Measurements from ENCODE around the gene KARS1. TPM values are rescaled to one million over a fixed set of nuclear protein-coding genes. Genes with fewer than 3 reads are reported as not detected.

The KARS1 gene
- total RNA-seq, 1 experiment from 2014 or later: 196 TPM

DNA sequence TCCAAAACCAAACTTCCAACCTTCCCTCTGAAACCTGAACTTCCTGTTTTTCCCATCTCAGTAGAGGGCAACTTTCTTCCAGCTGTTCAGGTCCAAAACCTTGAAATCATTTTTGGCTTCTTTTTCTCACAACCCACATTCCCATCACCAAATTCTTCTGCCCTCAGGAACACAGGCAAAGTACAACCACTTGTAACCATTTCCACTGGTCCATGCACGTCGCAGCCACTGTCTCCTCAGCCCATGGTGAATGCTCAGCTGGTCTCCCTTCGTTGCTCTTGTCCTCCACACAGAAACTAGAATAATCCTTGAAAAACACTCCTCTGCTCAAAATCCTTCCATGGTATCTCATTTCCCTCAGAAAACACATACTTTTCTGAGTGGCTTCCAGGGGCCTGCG lies 20.7 kb downstream of the KARS1 start:
- TF ChIP-seq EGR1 (IDR thresholded peaks at IDR 0.05; ENCODE audit: low read depth): no peak
- TF ChIP-seq, protein P1, sequence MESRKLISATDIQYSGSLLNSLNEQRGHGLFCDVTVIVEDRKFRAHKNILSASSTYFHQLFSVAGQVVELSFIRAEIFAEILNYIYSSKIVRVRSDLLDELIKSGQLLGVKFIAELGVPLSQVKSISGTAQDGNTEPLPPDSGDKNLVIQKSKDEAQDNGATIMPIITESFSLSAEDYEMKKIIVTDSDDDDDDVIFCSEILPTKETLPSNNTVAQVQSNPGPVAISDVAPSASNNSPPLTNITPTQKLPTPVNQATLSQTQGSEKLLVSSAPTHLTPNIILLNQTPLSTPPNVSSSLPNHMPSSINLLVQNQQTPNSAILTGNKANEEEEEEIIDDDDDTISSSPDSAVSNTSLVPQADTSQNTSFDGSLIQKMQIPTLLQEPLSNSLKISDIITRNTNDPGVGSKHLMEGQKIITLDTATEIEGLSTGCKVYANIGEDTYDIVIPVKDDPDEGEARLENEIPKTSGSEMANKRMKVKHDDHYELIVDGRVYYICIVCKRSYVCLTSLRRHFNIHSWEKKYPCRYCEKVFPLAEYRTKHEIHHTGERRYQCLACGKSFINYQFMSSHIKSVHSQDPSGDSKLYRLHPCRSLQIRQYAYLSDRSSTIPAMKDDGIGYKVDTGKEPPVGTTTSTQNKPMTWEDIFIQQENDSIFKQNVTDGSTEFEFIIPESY (IDR thresholded peaks at IDR 0.05; ENCODE audit: extremely low read depth, insufficient replicate concordance, low read length): no peak
- TF ChIP-seq JUND (IDR thresholded peaks at IDR 0.05): no peak
- no peak for TF ChIP-seq CEBPB (IDR thresholded peaks at IDR 0.05; ENCODE audit: low read depth)
- no peak for TF ChIP-seq EZH2 (IDR thresholded peaks at IDR 0.05)
- no peak for TF ChIP-seq TCF7L2 (IDR thresholded peaks at IDR 0.05; ENCODE audit: borderline replicate concordance, extremely low read depth, insufficient read depth, insufficient read length)
- TF ChIP-seq POLR2AphosphoS5 (IDR thresholded peaks at IDR 0.05; ENCODE audit: low read depth, low read length): no peak
- TF ChIP-seq ZFX (IDR thresholded peaks at IDR 0.05): no peak
- TF ChIP-seq, protein P2, sequence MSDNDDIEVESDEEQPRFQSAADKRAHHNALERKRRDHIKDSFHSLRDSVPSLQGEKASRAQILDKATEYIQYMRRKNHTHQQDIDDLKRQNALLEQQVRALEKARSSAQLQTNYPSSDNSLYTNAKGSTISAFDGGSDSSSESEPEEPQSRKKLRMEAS (IDR thresholded peaks at IDR 0.05): no peak
- TF ChIP-seq SIN3A (IDR thresholded peaks at IDR 0.05; ENCODE audit: low read depth): no peak
- TF ChIP-seq SP1 (IDR thresholded peaks at IDR 0.05; ENCODE audit: low read depth): no peak
- TF ChIP-seq RAD21 (IDR thresholded peaks at IDR 0.05; ENCODE audit: low read depth): no peak
- TF ChIP-seq, protein P3, sequence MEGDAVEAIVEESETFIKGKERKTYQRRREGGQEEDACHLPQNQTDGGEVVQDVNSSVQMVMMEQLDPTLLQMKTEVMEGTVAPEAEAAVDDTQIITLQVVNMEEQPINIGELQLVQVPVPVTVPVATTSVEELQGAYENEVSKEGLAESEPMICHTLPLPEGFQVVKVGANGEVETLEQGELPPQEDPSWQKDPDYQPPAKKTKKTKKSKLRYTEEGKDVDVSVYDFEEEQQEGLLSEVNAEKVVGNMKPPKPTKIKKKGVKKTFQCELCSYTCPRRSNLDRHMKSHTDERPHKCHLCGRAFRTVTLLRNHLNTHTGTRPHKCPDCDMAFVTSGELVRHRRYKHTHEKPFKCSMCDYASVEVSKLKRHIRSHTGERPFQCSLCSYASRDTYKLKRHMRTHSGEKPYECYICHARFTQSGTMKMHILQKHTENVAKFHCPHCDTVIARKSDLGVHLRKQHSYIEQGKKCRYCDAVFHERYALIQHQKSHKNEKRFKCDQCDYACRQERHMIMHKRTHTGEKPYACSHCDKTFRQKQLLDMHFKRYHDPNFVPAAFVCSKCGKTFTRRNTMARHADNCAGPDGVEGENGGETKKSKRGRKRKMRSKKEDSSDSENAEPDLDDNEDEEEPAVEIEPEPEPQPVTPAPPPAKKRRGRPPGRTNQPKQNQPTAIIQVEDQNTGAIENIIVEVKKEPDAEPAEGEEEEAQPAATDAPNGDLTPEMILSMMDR (IDR thresholded peaks at IDR 0.05 in 2 of 3, conservative IDR thresholded peaks at IDR 0.05 in 1 of 3; ENCODE audit: borderline replicate concordance in 1 of 3, insufficient read depth in 1 of 3, low read depth in 2 of 3, low read length in 2 of 3): no peak
- TF ChIP-seq, protein P4, sequence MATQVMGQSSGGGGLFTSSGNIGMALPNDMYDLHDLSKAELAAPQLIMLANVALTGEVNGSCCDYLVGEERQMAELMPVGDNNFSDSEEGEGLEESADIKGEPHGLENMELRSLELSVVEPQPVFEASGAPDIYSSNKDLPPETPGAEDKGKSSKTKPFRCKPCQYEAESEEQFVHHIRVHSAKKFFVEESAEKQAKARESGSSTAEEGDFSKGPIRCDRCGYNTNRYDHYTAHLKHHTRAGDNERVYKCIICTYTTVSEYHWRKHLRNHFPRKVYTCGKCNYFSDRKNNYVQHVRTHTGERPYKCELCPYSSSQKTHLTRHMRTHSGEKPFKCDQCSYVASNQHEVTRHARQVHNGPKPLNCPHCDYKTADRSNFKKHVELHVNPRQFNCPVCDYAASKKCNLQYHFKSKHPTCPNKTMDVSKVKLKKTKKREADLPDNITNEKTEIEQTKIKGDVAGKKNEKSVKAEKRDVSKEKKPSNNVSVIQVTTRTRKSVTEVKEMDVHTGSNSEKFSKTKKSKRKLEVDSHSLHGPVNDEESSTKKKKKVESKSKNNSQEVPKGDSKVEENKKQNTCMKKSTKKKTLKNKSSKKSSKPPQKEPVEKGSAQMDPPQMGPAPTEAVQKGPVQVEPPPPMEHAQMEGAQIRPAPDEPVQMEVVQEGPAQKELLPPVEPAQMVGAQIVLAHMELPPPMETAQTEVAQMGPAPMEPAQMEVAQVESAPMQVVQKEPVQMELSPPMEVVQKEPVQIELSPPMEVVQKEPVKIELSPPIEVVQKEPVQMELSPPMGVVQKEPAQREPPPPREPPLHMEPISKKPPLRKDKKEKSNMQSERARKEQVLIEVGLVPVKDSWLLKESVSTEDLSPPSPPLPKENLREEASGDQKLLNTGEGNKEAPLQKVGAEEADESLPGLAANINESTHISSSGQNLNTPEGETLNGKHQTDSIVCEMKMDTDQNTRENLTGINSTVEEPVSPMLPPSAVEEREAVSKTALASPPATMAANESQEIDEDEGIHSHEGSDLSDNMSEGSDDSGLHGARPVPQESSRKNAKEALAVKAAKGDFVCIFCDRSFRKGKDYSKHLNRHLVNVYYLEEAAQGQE (IDR thresholded peaks at IDR 0.05; ENCODE audit: low read depth): no peak
- TF ChIP-seq ELF1 (IDR thresholded peaks at IDR 0.05; ENCODE audit: borderline replicate concordance, low read depth): no peak
- no peak for TF ChIP-seq EZH2phosphoT487 (IDR thresholded peaks at IDR 0.05; ENCODE audit: borderline replicate concordance)
- TF ChIP-seq, protein P5, sequence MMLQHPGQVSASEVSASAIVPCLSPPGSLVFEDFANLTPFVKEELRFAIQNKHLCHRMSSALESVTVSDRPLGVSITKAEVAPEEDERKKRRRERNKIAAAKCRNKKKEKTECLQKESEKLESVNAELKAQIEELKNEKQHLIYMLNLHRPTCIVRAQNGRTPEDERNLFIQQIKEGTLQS (IDR thresholded peaks at IDR 0.05): no peak
- TF ChIP-seq ZNF274 (IDR thresholded peaks at IDR 0.05; ENCODE audit: low read depth, low read length): no peak
- no peak for TF ChIP-seq CBX3 (IDR thresholded peaks at IDR 0.05; ENCODE audit: low read depth)
- TF ChIP-seq YY1 (IDR thresholded peaks at IDR 0.05; ENCODE audit: extremely low read depth, insufficient replicate concordance, low read depth, low read length): no peak
- H3K4me3 ChIP-seq (replicated peaks in 1 of 2; ENCODE audit: low read depth in 1 of 2, low read length in 2 of 2): no peak overlapping the region
- no TSS peak for BruUV-seq (replicated peaks)
- ChIA-PET CTCF (interaction anchor here (1.6 kb wide), 1 partner anchor 1545 kb away, joined by 3 read pairs; no protein-coding TSS in a partner anchor), POLR2A (no interaction called here), RAD21 (ENCODE audit: low non-redundant PET in 1 of 2, low total read pairs in 2 of 2, uncharacterized antibody in 2 of 2, unreplicated experiment in 2 of 2) (no interaction called here)
- no peak overlapping the region for H2AFZ ChIP-seq (ENCODE audit: low read depth, low read length, poor library complexity, severe bottlenecking)
- peaks cover 4 to 12% of the 10 kb centered on the region in 2 experiments; a peak in 3 of 4 replicates for H3K4me1 ChIP-seq (ENCODE audit: control insufficient read depth in 1 of 2, insufficient read depth in 2 of 2, low read length in 2 of 2)
- H3K27me3 ChIP-seq (ENCODE audit: insufficient read depth, low read length): no peaks in the 10 kb centered on the region
- H3K79me2 ChIP-seq (ENCODE audit: insufficient read depth, low read length): peaks cover 9% of the 10 kb centered on the region
- intact Hi-C loops (cut with micrococcal nuclease): no loop called here
- no peak for ATAC-seq
- no peak for DNase-seq (ENCODE audit: low read depth, low spot score)
- H3K36me3 ChIP-seq (ENCODE audit: control insufficient read depth in 1 of 2, insufficient read depth in 2 of 2, low read length in 2 of 2): peaks cover 30 to 57% of the 10 kb centered on the region in 2 experiments
- H3K27ac ChIP-seq (ENCODE audit: low read depth, low read length): no peak overlapping the region
- no peak overlapping the region for H3K4me2 ChIP-seq (ENCODE audit: low read length)
- no peaks in the 10 kb centered on the region for H3K9me2 ChIP-seq (ENCODE audit: insufficient read depth)
- no peaks in the 10 kb centered on the region for H3K9me3 ChIP-seq (ENCODE audit: control insufficient read depth in 1 of 2, insufficient read depth in 1 of 2, low read depth in 1 of 2, low read length in 2 of 2)
- no peak overlapping the region for H3K9ac ChIP-seq (ENCODE audit: low read length)
- 0 out of 2 replicates have a peak, but pooled peaks cover 5% of the 10 kb centered on the region for H4K20me1 ChIP-seq (ENCODE audit: insufficient read depth)

Data from HCT116 (cell line).